Measurements from ENCODE around the gene DNAAF5. TPM values are rescaled to one million over a fixed set of nuclear protein-coding genes. Genes with fewer than 3 reads are reported as not detected.
"Not testable (repeated sequence)": the region's sequence is repeated elsewhere in the genome, so short reads cannot be mapped to it uniquely, and the experiment has no call there.

The DNAAF5 gene
- total and polyA plus RNA-seq, 2 experiments from 2014 or later, result 32.7 to 93.8 TPM

DNA sequence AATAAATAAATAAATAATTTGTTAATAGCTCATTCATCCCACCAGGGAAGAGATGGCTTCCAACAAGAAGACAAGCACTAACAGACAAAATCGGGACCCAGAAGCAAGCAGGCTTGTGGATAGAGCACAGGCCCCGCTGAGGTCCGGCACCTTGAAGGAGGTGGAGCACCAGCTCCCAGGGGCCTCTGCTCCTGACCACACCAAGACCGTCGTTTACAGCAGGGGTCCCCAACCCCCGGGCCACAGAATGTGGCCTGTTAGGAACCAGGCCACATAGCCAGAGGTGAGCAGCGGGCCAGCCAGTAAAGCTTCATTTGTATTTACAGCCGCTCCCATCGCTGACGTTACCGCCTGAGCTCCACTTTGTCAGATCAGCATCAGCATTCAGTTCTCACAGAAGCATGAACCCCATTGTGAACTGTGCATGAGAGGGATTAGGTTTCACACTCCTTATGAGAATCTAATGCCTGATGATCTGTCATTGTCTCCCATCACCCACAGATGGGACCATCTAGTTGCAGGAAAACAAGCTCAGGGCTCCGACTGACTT lies 72.5 kb downstream of the DNAAF5 start:
- Histone ChIP-seq H3K27me3 (no peaks in the 10 kb centered on the region), H3K4me1 (ENCODE audit: low read depth) (no peaks in the 10 kb centered on the region), H3K9me3 (ENCODE audit: low read depth) (no peaks in the 10 kb centered on the region), H3K4me3 (no peak overlapping the region), H3K27ac (no peak overlapping the region), H3K36me3 (no peaks in the 10 kb centered on the region)
- TF ChIP-seq, protein P1, sequence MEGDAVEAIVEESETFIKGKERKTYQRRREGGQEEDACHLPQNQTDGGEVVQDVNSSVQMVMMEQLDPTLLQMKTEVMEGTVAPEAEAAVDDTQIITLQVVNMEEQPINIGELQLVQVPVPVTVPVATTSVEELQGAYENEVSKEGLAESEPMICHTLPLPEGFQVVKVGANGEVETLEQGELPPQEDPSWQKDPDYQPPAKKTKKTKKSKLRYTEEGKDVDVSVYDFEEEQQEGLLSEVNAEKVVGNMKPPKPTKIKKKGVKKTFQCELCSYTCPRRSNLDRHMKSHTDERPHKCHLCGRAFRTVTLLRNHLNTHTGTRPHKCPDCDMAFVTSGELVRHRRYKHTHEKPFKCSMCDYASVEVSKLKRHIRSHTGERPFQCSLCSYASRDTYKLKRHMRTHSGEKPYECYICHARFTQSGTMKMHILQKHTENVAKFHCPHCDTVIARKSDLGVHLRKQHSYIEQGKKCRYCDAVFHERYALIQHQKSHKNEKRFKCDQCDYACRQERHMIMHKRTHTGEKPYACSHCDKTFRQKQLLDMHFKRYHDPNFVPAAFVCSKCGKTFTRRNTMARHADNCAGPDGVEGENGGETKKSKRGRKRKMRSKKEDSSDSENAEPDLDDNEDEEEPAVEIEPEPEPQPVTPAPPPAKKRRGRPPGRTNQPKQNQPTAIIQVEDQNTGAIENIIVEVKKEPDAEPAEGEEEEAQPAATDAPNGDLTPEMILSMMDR (IDR thresholded peaks at IDR 0.05; ENCODE audit: low read depth, low read length), result no peak
- DNase-seq (ENCODE audit: low read depth in 1 of 2, low spot score in 1 of 2), result no peak

DNA sequence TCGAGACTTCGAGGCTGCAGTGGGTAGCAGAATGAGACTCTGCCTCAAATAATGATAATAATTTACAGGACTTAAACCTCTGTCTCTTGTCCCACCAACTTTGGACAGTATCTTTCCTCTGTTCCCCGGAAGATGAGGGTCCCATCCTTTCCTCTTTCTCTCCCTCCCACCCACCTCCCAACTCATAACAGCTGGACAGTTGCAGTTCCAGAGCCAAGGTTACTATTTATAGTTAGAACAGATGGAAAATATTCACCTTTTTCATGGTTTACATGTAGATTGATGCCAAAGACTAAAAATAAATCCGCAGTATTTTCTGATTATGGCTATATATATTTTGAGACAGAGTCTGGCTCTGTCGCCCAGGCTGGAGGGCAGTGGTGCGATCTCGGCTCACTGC lies 74.2 kb downstream of the DNAAF5 start:
- no peak for DNase-seq (ENCODE audit: low read depth in 1 of 2, low spot score in 1 of 2)
- Histone ChIP-seq H3K4me3 (no peak overlapping the region), H3K9me3 (ENCODE audit: low read depth) (no peaks in the 10 kb centered on the region), H3K27ac (no peak overlapping the region), H3K4me1 (ENCODE audit: low read depth) (no peaks in the 10 kb centered on the region), H3K27me3 (no peaks in the 10 kb centered on the region), H3K36me3 (no peaks in the 10 kb centered on the region)
- TF ChIP-seq, protein P1 (IDR thresholded peaks at IDR 0.05; ENCODE audit: low read depth, low read length), result no peak

DNA sequence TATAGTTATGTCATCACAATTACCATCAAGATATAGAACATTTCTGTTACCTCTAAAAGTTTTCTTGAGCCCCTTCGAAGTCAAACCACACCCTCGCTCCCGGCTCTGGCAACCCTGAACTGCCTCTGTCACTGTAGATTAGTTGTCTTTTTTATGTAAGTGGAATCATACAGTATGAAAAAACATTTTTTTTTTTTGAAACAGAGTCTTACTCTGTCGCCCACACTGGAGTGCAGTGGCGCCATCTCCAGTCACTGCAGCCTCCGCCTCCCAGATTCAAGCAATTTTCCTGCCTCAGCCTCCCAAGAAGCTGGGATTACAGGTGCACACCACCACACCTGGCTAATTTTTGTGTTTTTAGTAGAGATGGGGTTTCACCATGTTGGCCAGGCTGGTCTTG lies 74.9 kb downstream of the DNAAF5 start:
- not testable (repeated sequence) for H3K4me3 ChIP-seq; H3K9me3 ChIP-seq (ENCODE audit: low read depth); H3K36me3 ChIP-seq; H3K27ac ChIP-seq; H3K27me3 ChIP-seq; DNase-seq (ENCODE audit: low read depth in 1 of 2, low spot score in 1 of 2); H3K4me1 ChIP-seq (ENCODE audit: low read depth)

GRCh38 chr7:801940-802381 lies 75.5 kb downstream of the DNAAF5 start:
- DNase-seq (ENCODE audit: low read depth in 1 of 2, low spot score in 1 of 2), result no peak
- Histone ChIP-seq H3K27ac (no peak overlapping the region), H3K9me3 (ENCODE audit: low read depth) (no peaks in the 10 kb centered on the region), H3K4me1 (ENCODE audit: low read depth) (no peaks in the 10 kb centered on the region), H3K27me3 (no peaks in the 10 kb centered on the region), H3K36me3 (no peaks in the 10 kb centered on the region), H3K4me3 (no peak overlapping the region)
- TF ChIP-seq, protein P1 (IDR thresholded peaks at IDR 0.05; ENCODE audit: low read depth, low read length), result no peak

- Histone ChIP-seq H3K27me3 (no peaks in the 10 kb centered on the region), H3K9me3 (ENCODE audit: low read depth) (no peaks in the 10 kb centered on the region), H3K4me3 (no peak overlapping the region), H3K27ac (no peak overlapping the region), H3K4me1 (ENCODE audit: low read depth) (no peaks in the 10 kb centered on the region), H3K36me3 (no peaks in the 10 kb centered on the region)
- TF ChIP-seq, protein P1 (IDR thresholded peaks at IDR 0.05; ENCODE audit: low read depth, low read length), result no peak
- DNase-seq (ENCODE audit: low read depth in 1 of 2, low spot score in 1 of 2), result no peak
These were observed 76.2 kb downstream of the DNAAF5 start for GRCh38 chr7:802500-803242.

DNA sequence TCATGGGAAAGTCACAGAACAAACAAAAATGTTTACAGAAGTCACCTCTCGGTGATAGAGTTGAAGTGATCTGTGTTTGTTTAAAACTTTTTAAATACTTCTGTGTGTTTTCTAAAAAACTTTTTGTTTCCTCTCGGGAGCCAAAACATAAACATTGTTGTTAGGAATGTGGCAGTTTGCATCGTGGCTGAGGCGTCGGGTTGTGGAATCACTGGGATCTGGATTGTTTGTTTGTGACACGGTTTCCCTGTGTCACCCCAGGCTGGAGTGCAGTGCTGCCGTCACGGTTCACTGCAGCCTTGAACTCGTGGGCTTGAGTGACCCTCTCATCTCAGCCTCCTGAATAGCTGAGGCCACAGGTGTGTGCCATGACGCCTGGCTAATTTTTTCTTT lies 76.7 kb downstream of the DNAAF5 start:
- TF ChIP-seq, protein P1 (IDR thresholded peaks at IDR 0.05; ENCODE audit: low read depth, low read length), result no peak
- H3K27me3 ChIP-seq, result no peaks in the 10 kb centered on the region
- no peaks in the 10 kb centered on the region for H3K36me3 ChIP-seq
- H3K4me3 ChIP-seq, result no peak overlapping the region
- H3K4me1 ChIP-seq (ENCODE audit: low read depth), result no peaks in the 10 kb centered on the region
- no peaks in the 10 kb centered on the region for H3K9me3 ChIP-seq (ENCODE audit: low read depth)
- no peak for DNase-seq (ENCODE audit: low read depth in 1 of 2, low spot score in 1 of 2)
- H3K27ac ChIP-seq, result no peak overlapping the region

DNA sequence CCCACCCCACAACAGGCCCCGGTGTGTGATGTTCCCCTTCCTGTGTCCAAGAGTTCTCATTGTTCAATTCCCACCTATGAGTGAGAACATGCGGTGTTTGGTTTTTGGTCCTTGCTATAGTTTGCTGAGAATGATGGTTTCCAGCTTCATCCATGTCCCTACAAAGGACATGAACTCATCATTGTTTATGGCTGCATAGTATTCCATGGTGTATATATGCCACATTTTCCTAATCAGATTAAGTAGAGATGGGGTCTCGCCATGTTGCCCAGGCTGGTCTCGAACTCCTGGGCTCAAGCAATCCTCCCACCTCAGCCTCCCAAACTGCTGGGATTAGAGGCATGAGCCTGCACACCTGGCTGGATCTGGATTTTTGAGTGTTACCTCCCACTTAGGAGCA lies 77.3 kb downstream of the DNAAF5 start:
- DNase-seq (ENCODE audit: low read depth in 1 of 2, low spot score in 1 of 2); H3K27ac ChIP-seq; H3K36me3 ChIP-seq: not testable (repeated sequence)

More for the DNA sequence above, 77.3 kb downstream of the DNAAF5 start:
- H3K4me1 ChIP-seq (ENCODE audit: low read depth); H3K9me3 ChIP-seq (ENCODE audit: low read depth); H3K27me3 ChIP-seq; H3K4me3 ChIP-seq: not testable (repeated sequence)
